HepG2 (cell line): ENCODE results near the gene AUH. TPM values are rescaled to one million over a fixed set of nuclear protein-coding genes. Genes with fewer than 3 reads are reported as not detected.
A peak's percentile ranks its signal among the peaks of the same experiment; 100 is the strongest.

Experiments used
- AGO1 ChIP-seq: fragments of 200-400 bp; formaldehyde crosslinking; IDR thresholded peaks from 2 replicates; pipeline ENCODE4 v1.6.1; 2017; ENCODE audit warnings: mild to moderate bottlenecking, low read depth, low read length, moderate library complexity; ENCODE audit not compliant: poor library complexity, severe bottlenecking
- BRF2 ChIP-seq: sonication (generic); formaldehyde crosslinking; IDR thresholded peaks from 2 replicates; pipeline ENCODE4 v1.8.1; 2022; ENCODE audit warnings: mild to moderate bottlenecking, missing genetic modification reagents
- EEA1 ChIP-seq: sonication (generic); formaldehyde crosslinking; IDR thresholded peaks from 2 replicates; pipeline ENCODE4 v1.5.1; 2020; ENCODE audit warnings: mild to moderate bottlenecking, missing genetic modification reagents, borderline replicate concordance
- EHMT2 ChIP-seq: fragments of 200-600 bp; sonication (generic); IDR thresholded peaks from 2 replicates; pipeline ENCODE4 v1.7.0; 2017; ENCODE audit warnings: antibody characterized with exemption, low read depth, low read length, borderline replicate concordance
- ERF ChIP-seq: IDR thresholded peaks from 2 replicates; pipeline ENCODE4 v1.6.1; 2018; ENCODE audit warnings: missing biosample characterization, missing genetic modification reagents
- HBP1 ChIP-seq: IDR thresholded peaks from 2 replicates; pipeline ENCODE4 v1.6.1; 2016; ENCODE audit warnings: low read depth, control low read depth
- KIAA2018 ChIP-seq: sonication (generic); formaldehyde crosslinking; IDR thresholded peaks from 2 replicates; pipeline ENCODE4 v1.5.0; 2020; ENCODE audit warnings: mild to moderate bottlenecking, missing genetic modification reagents, borderline replicate concordance
- PAWR ChIP-seq: sonication (generic); formaldehyde crosslinking; IDR thresholded peaks from 2 replicates; pipeline ENCODE4 v1.4.0; 2020; ENCODE audit warnings: missing genetic modification reagents, mild to moderate bottlenecking, borderline replicate concordance
- PRDM15 ChIP-seq: sonication (generic); formaldehyde crosslinking; IDR thresholded peaks from 2 replicates; pipeline ENCODE4 v1.4.0; 2020; ENCODE audit warnings: missing genetic modification reagents
- SYNCRIP ChIP-seq: fragments of 200-400 bp; formaldehyde crosslinking; IDR thresholded peaks from 2 replicates; pipeline ENCODE4 v1.6.1; 2018; ENCODE audit warnings: mild to moderate bottlenecking, low read depth, low read length; ENCODE audit not compliant: insufficient read depth
- ZFP90 ChIP-seq: sonication (generic); formaldehyde crosslinking; IDR thresholded peaks from 2 replicates; pipeline ENCODE4 v1.8.0; 2022; ENCODE audit warnings: missing genetic modification reagents, mild to moderate bottlenecking, inconsistent platforms, borderline replicate concordance
- ZNF468 ChIP-seq: sonication (generic); formaldehyde crosslinking; IDR thresholded peaks from 2 replicates; pipeline ENCODE4 v1.8.0; 2022; ENCODE audit warnings: mild to moderate bottlenecking, moderate library complexity, missing genetic modification reagents
- ZNF577 ChIP-seq: sonication (generic); formaldehyde crosslinking; IDR thresholded peaks from 2 replicates; pipeline ENCODE4 v1.4.0; 2020; ENCODE audit warnings: mild to moderate bottlenecking, low read depth, missing genetic modification reagents, borderline replicate concordance
- polyA plus RNA-seq, 8 experiments: library from polyadenylated mRNA; depleted of rRNA in 3 of 8; stranded (reverse) in 7 of 8; unstranded in 1 of 8; fragments of >200 nt; fragmentation: Illumina TruSeq in 4 of 8; extraction: Trizol in 4 of 8; gene quantifications; 2 replicates each; pipeline versions ENCODE4 v1.2.1 to v1.2.3, GENCODE V29; 2011 to 2016; ENCODE audit warnings: low read depth in 4 of 8, missing spikeins in 1 of 8, mixed read lengths in 1 of 8; ENCODE audit not compliant: insufficient read depth in 1 of 8
- total RNA-seq, 5 experiments: library from RNA; depleted of rRNA; stranded (reverse); fragments of >200 nt; fragmentation: Illumina TruSeq; extraction: Trizol; gene quantifications; 2 replicates each; pipeline ENCODE4 v1.2.3, GENCODE V29; 2016; ENCODE audit warnings: low read depth in 1 of 5

AUH gene
- total and polyA plus RNA-seq, 2 of the 13 experiments (the other 11 are each of a cell fraction or from before 2014, with no cell fraction given), result 25.8 to 31.9 TPM

GRCh38 chr9:91193658-91194391 is 167.9 kb downstream of the AUH start (continued):
- no peak for TF ChIP-seq KIAA2018 (CRISPR knock-in tag)
- peak; percentile 96 for TF ChIP-seq ZFP90 (CRISPR knock-in tag)
- peak; percentile 92 for TF ChIP-seq BRF2 (CRISPR knock-in tag)
- peak; percentile 76; the same call in 1 of the 2 replicates for TF ChIP-seq PRDM15 (CRISPR knock-in tag)
- TF ChIP-seq SYNCRIP, result no peak
- peak; percentile 84 for TF ChIP-seq ERF (CRISPR knock-in tag)
- TF ChIP-seq PAWR, result no peak
- TF ChIP-seq EEA1 (CRISPR knock-in tag), result peak; percentile 80; the same call in 1 of the 2 replicates
- peak; percentile 25; the same call in 1 of the 2 replicates for TF ChIP-seq ZNF577 (CRISPR knock-in tag)
- TF ChIP-seq AGO1, result peak; percentile 65
- peak; percentile 25; the same call in 1 of the 2 replicates for TF ChIP-seq ZNF468 (CRISPR knock-in tag)
- TF ChIP-seq EHMT2, result no peak
- TF ChIP-seq HBP1, result no peak; the same call in 1 of the 2 replicates
